Smooth muscle cell (in vitro differentiated cells): Measurements from ENCODE around the gene CTIF. TPM values are rescaled to one million over a fixed set of nuclear protein-coding genes. Genes with fewer than 3 reads are reported as not detected.

Experiments used
- DNase-seq: peaks from one replicate; lab custom pipeline; 2025; ENCODE audit not compliant: unreplicated experiment; lab: John Stamatoyannopoulos, UW
- H2AFZ ChIP-seq: fragments of 200-600 bp; sonication (generic); 2 replicates; pipeline ENCODE4 v1.6.0; 2016; ENCODE audit warnings: antibody characterized with exemption, low read depth, mild to moderate bottlenecking
- H3F3A ChIP-seq: fragments of 200-600 bp; sonication (generic); 2 replicates; pipeline ENCODE4 v1.6.0; 2017; ENCODE audit warnings: antibody characterized with exemption, low read depth
- H3K27ac ChIP-seq: fragments of 200-600 bp; sonication (generic); 2 replicates; pipeline ENCODE4 v1.5.1; 2016; ENCODE audit warnings: low read depth, mild to moderate bottlenecking
- H3K27me3 ChIP-seq: fragments of 200-600 bp; sonication (generic); 2 replicates; pipeline ENCODE4 v1.6.1; 2016; ENCODE audit warnings: low read depth, mild to moderate bottlenecking
- H3K36me3 ChIP-seq: fragments of 200-600 bp; sonication (generic); 2 replicates; pipeline ENCODE4 v1.5.1; 2016; ENCODE audit warnings: low read depth
- H3K4me1 ChIP-seq: fragments of 200-600 bp; sonication (generic); 2 replicates; pipeline ENCODE4 v1.5.1; 2016; ENCODE audit warnings: low read depth
- H3K4me2 ChIP-seq: fragments of 200-600 bp; sonication (generic); 2 replicates; pipeline ENCODE4 v1.6.0; 2016; ENCODE audit warnings: mild to moderate bottlenecking
- H3K4me3 ChIP-seq: fragments of 200-600 bp; sonication (generic); 2 replicates; pipeline ENCODE4 v1.5.1; 2016; ENCODE audit warnings: mild to moderate bottlenecking
- H3K79me2 ChIP-seq: fragments of 200-600 bp; sonication (generic); 2 replicates; pipeline ENCODE4 v1.6.0; 2016; ENCODE audit warnings: low read depth, mild to moderate bottlenecking
- H3K9ac ChIP-seq: fragments of 200-600 bp; sonication (generic); 2 replicates; pipeline ENCODE4 v1.6.0; 2016; ENCODE audit warnings: low read depth
- H3K9me3 ChIP-seq: fragments of 200-600 bp; sonication (generic); replicated peaks from 2 replicates; pipeline ENCODE4 v1.5.1; 2016; ENCODE audit warnings: low read depth
- H4K20me1 ChIP-seq: fragments of 200-600 bp; sonication (generic); 2 replicates; pipeline ENCODE4 v1.6.0; 2016; ENCODE audit warnings: low read depth
- CTCF ChIP-seq: fragments of 200-600 bp; sonication (generic); IDR thresholded peaks from 2 replicates; pipeline ENCODE4 v1.5.1; 2017; ENCODE audit warnings: borderline replicate concordance, mild to moderate bottlenecking, antibody characterized with exemption; ENCODE audit not compliant: insufficient read depth, poor library complexity, severe bottlenecking
- WGBS: methylation state at CpG from one replicate; pipeline ENCODE4 v1.1.7; 2016; ENCODE audit warnings: low lambda C conversion rate; 5-methylcytosine and 5-hydroxymethylcytosine counted together
- polyA plus RNA-seq: library from polyadenylated mRNA; unstranded; fragments of >200 nt; fragmentation: Nextera tagmentation; extraction: Ambion mirVana; gene quantifications from 2 replicates; pipeline ENCODE4 v1.2.1, GENCODE V29; 2016
- total RNA-seq: library from RNA; depleted of rRNA; stranded (reverse); fragments of >200 nt; gene quantifications from 2 replicates; pipeline ENCODE4 v1.2.3, GENCODE V29; 2014

CTIF gene
- total and polyA plus RNA-seq, 2 experiments from 2014 or later, result 22.2 to 25.3 TPM

DNA sequence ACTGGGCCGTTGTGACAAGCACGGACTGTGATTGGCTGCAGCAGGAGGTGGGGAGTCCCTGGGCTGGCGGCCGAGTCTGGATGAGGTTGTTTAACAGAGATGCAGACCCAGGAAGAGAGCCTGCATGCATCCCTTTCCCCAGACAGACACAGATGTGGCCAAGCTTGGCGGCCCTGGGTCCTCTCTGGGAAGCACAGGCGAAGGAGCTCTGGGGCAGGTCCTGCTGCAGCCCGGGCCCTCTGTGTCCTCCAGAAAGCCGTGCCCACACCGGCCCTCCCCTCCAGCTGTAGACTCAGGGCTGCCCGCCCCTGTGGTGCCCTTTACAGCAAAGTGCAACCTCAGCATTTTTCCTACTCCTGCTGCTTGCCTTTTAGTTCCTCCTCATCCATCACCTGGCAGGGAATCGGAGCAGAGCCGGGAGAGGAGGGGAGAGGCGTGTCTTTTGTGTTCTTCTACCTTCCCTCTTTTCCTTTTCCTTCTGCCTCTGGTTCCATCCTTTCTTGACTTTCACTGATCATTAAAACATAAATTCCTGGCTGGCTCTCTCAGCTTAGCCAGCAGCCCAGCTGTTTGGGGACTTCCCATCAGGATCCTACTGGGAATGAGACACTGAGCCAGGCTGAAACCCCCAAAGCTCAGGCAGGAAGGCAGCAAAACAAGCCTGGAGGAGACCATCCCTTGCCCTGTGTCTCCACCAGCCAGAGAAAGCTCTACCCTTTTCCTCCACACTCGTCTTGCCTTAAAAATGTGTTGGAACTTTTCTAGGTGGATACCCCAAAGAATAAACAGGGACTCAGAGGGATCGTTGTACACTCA, 75.0 kb downstream of the CTIF start:
- WGBS, result 87% methylated on average over 15 of the region's 15 CpGs
- no peaks in the 10 kb centered on the region for H3K9me3 ChIP-seq
- peaks cover 2% of the 10 kb centered on the region for H3F3A ChIP-seq
- peaks cover 36% of the 10 kb centered on the region for H3K79me2 ChIP-seq
- H3K4me2 ChIP-seq, result no peak overlapping the region
- peaks cover 100% of the 10 kb centered on the region for H4K20me1 ChIP-seq
- no peak overlapping the region for H2AFZ ChIP-seq
- H3K4me1 ChIP-seq, result peaks cover 5% of the 10 kb centered on the region
- TF ChIP-seq CTCF, result no peak
- no peak overlapping the region for H3K27ac ChIP-seq
- no peak overlapping the region for H3K9ac ChIP-seq
- no peaks in the 10 kb centered on the region for H3K36me3 ChIP-seq
- H3K4me3 ChIP-seq, result no peak overlapping the region
- H3K27me3 ChIP-seq, result no peaks in the 10 kb centered on the region
- DNase-seq, result no peak

- H3F3A ChIP-seq, result peaks cover 4% of the 10 kb centered on the region
- H3K4me2 ChIP-seq, result no peak overlapping the region
- peaks cover 94% of the 10 kb centered on the region for H4K20me1 ChIP-seq
- H3K27ac ChIP-seq, result no peak overlapping the region
- peaks cover 5% of the 10 kb centered on the region for H3K4me1 ChIP-seq
- DNase-seq, result no peak
- peaks cover 25% of the 10 kb centered on the region for H3K79me2 ChIP-seq
- 88% methylated on average over 31 of the region's 31 CpGs for WGBS
- TF ChIP-seq CTCF, result no peak
- H3K36me3 ChIP-seq, result no peaks in the 10 kb centered on the region
- H3K27me3 ChIP-seq, result no peaks in the 10 kb centered on the region
- no peak overlapping the region for H3K9ac ChIP-seq
- no peak overlapping the region for H3K4me3 ChIP-seq
- H3K9me3 ChIP-seq, result no peaks in the 10 kb centered on the region
- no peak overlapping the region for H2AFZ ChIP-seq
Observed at GRCh38 chr18:48615566-48616401, 77.0 kb downstream of the CTIF start.

DNA sequence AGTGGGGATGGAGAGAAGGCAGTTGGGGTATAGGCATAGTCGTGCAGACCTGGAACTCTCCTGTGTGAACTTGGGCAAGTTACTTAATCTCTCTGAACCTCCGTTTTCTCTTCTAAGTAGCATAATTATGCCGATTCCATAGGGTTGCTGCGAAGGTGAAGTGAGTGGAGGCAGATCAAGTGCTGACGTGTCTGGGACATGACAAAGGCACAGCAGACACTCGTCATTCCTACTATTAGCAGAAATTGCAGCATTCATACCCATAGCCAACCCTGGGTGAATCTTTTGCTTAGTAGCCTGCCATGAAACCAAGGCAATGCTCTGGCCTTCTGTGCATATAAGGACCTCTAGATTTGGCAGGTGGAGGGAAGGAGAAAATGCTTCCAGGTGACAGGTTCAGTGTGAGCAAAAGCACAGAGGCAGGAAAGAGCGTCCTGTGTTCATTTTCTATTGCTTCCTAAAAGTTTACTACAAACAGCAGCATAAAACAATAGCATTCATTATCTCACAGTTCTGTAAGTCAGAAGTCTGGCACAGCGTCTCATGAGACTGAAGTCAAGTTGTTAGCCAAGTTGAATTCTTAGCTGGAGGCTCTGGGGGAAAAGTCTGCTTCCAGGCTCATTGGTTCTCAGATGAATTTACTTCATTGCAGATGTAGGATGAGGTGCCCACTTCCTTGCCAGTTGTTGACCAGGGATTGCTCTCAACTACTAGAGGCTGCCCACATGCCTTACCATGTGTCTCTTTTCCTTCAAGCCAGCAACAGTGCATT, 77.8 kb downstream of the CTIF start:
- peaks cover 9% of the 10 kb centered on the region for H3K4me1 ChIP-seq
- TF ChIP-seq CTCF, result no peak
- H3K9me3 ChIP-seq, result no peaks in the 10 kb centered on the region
- H3K27ac ChIP-seq, result no peak overlapping the region
- H3K9ac ChIP-seq, result no peak overlapping the region
- H3K4me2 ChIP-seq, result no peak overlapping the region
- no peaks in the 10 kb centered on the region for H3K36me3 ChIP-seq
- WGBS, result 76% methylated on average over 8 of the region's 8 CpGs
- H3K27me3 ChIP-seq, result no peaks in the 10 kb centered on the region
- DNase-seq, result no peak
- H3F3A ChIP-seq, result peaks cover 4% of the 10 kb centered on the region
- H3K4me3 ChIP-seq, result no peak overlapping the region
- H3K79me2 ChIP-seq, result peaks cover 19% of the 10 kb centered on the region
- peaks cover 85% of the 10 kb centered on the region for H4K20me1 ChIP-seq
- no peak overlapping the region for H2AFZ ChIP-seq
